ENCODE data around the gene EHD4.

EHD4 gene

GRCh38 chr15:41967506-41968206 lies 4.7 kb downstream of the EHD4 start:
- Histone ChIP-seq H3K9ac (no peak overlapping the region), H3K4me3 (ENCODE audit: low read depth, low read length) (no peak overlapping the region), H3K9me3 (ENCODE audit: control insufficient read depth, low read length) (no peaks in the 10 kb centered on the region), H3K4me1 (peaks cover 3% of the 10 kb centered on the region), H3K27ac (peak overlapping the region; percentile 36), H2AFZ (no peak overlapping the region), H3K4me2 (ENCODE audit: low read length) (no peak overlapping the region), H3K27me3 (ENCODE audit: control insufficient read depth, insufficient read depth, low read length) (no peaks in the 10 kb centered on the region), H3K79me2 (peaks cover 4% of the 10 kb centered on the region), H3K36me3 (ENCODE audit: control insufficient read depth, insufficient read depth, low read length) (no peaks in the 10 kb centered on the region)
- TF ChIP-seq CTCF (IDR thresholded peaks at IDR 0.05): no peak

GRCh38 chr15:41966920-41967465 lies 5.4 kb downstream of the EHD4 start:
- H3K27me3 ChIP-seq (ENCODE audit: control insufficient read depth, insufficient read depth, low read length): no peaks in the 10 kb centered on the region
- H3K4me1 ChIP-seq: peaks cover 3% of the 10 kb centered on the region
- H3K4me3 ChIP-seq (ENCODE audit: low read depth, low read length): no peak overlapping the region
- H3K27ac ChIP-seq: peak overlapping the region; percentile 39
- no peak overlapping the region for H3K4me2 ChIP-seq (ENCODE audit: low read length)
- no peak overlapping the region for H2AFZ ChIP-seq
- H3K9me3 ChIP-seq (ENCODE audit: control insufficient read depth, low read length): no peaks in the 10 kb centered on the region
- no peak overlapping the region for H3K9ac ChIP-seq
- peaks cover 4% of the 10 kb centered on the region for H3K79me2 ChIP-seq
- TF ChIP-seq CTCF (IDR thresholded peaks at IDR 0.05): no peak
- no peaks in the 10 kb centered on the region for H3K36me3 ChIP-seq (ENCODE audit: control insufficient read depth, insufficient read depth, low read length)

DNA sequence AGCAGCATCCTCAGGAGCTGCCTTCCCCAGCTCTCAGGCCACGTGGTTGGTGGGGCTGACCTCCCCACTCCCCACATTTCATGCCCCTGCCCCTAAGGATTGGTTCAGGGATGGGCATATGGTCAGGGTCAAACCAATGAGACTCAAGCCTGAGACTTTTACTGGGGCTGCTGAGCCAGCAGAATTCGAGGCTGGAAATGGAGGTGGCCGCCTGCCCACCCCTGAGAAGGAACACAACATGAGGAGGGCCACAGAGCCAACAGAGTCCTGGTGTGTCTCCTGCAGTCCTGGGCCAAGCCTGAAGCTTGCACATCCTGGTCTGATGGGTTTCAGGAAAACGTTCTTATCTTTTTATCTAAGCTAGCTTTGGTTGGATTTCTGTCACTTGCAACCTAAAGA lies 5.9 kb downstream of the EHD4 start:
- Histone ChIP-seq H3K4me2 (ENCODE audit: low read length) (no peak overlapping the region), H3K9ac (no peak overlapping the region), H3K4me1 (peaks cover 3% of the 10 kb centered on the region), H3K79me2 (peaks cover 4% of the 10 kb centered on the region), H2AFZ (no peak overlapping the region), H3K9me3 (ENCODE audit: control insufficient read depth, low read length) (no peaks in the 10 kb centered on the region), H3K36me3 (ENCODE audit: control insufficient read depth, insufficient read depth, low read length) (no peaks in the 10 kb centered on the region), H3K27ac (peak overlapping the region; percentile 24), H3K27me3 (ENCODE audit: control insufficient read depth, insufficient read depth, low read length) (no peaks in the 10 kb centered on the region), H3K4me3 (ENCODE audit: low read depth, low read length) (no peak overlapping the region)
- no peak for TF ChIP-seq CTCF (IDR thresholded peaks at IDR 0.05)

- TF ChIP-seq CTCF (IDR thresholded peaks at IDR 0.05): no peak
- peaks cover 3% of the 10 kb centered on the region for H3K4me1 ChIP-seq
- H3K4me2 ChIP-seq (ENCODE audit: low read length): no peak overlapping the region
- peak overlapping the region; percentile 24 for H3K27ac ChIP-seq
- H3K79me2 ChIP-seq: peaks cover 4% of the 10 kb centered on the region
- H3K9me3 ChIP-seq (ENCODE audit: control insufficient read depth, low read length): no peaks in the 10 kb centered on the region
- no peak overlapping the region for H3K9ac ChIP-seq
- H3K36me3 ChIP-seq (ENCODE audit: control insufficient read depth, insufficient read depth, low read length): no peaks in the 10 kb centered on the region
- H3K27me3 ChIP-seq (ENCODE audit: control insufficient read depth, insufficient read depth, low read length): no peaks in the 10 kb centered on the region
- H2AFZ ChIP-seq: no peak overlapping the region
- H3K4me3 ChIP-seq (ENCODE audit: low read depth, low read length): no peak overlapping the region
These were observed 6.6 kb downstream of the EHD4 start for GRCh38 chr15:41965441-41966413.
